ENCODE data around the gene CCDC60.
"Not testable (repeated sequence)": the region's sequence is repeated elsewhere in the genome, so short reads cannot be mapped to it uniquely, and the experiment has no call there.

The CCDC60 gene

GRCh38 chr12:119354172-119354571 lies 19.6 kb downstream of the CCDC60 start:
- in situ Hi-C loops (cut with HindIII; ENCODE audit: low pct_unique_long_range_greater_than_20kb, low sequenced_read_pairs), result no loop called here
- DNase-seq (ENCODE audit: low read depth in 1 of 2, low spot score in 1 of 2), result no peak
- no peak for TF ChIP-seq JUND (IDR thresholded peaks at IDR 0.05; ENCODE audit: low read depth)

GRCh38 chr12:119360366-119360765 lies 25.8 kb downstream of the CCDC60 start:
- in situ Hi-C loops (cut with HindIII; ENCODE audit: low pct_unique_long_range_greater_than_20kb, low sequenced_read_pairs); DNase-seq (ENCODE audit: low read depth in 1 of 2, low spot score in 1 of 2): not testable (repeated sequence)

GRCh38 chr12:119363037-119363436 lies 28.5 kb downstream of the CCDC60 start:
- TF ChIP-seq JUND (IDR thresholded peaks at IDR 0.05; ENCODE audit: low read depth), result no peak
- no peak for DNase-seq (ENCODE audit: low read depth in 1 of 2, low spot score in 1 of 2)
- in situ Hi-C loops (cut with HindIII; ENCODE audit: low pct_unique_long_range_greater_than_20kb, low sequenced_read_pairs), result no loop called here

- TF ChIP-seq JUND (IDR thresholded peaks at IDR 0.05; ENCODE audit: low read depth), result no peak
- in situ Hi-C loops (cut with HindIII; ENCODE audit: low pct_unique_long_range_greater_than_20kb, low sequenced_read_pairs), result no loop called here
- DNase-seq (ENCODE audit: low read depth in 1 of 2, low spot score in 1 of 2), result no peak
Observed at GRCh38 chr12:119363490-119363889, 29.0 kb downstream of the CCDC60 start.

GRCh38 chr12:119365451-119365850 lies 30.9 kb downstream of the CCDC60 start:
- no peak for DNase-seq (ENCODE audit: low read depth in 1 of 2, low spot score in 1 of 2)
- TF ChIP-seq JUND (IDR thresholded peaks at IDR 0.05; ENCODE audit: low read depth), result no peak
- in situ Hi-C loops (cut with HindIII; ENCODE audit: low pct_unique_long_range_greater_than_20kb, low sequenced_read_pairs), result no loop called here

GRCh38 chr12:119366007-119366406 lies 31.5 kb downstream of the CCDC60 start:
- in situ Hi-C loops (cut with HindIII; ENCODE audit: low pct_unique_long_range_greater_than_20kb, low sequenced_read_pairs), result no loop called here
- DNase-seq (ENCODE audit: low read depth in 1 of 2, low spot score in 1 of 2), result no peak
- no peak for TF ChIP-seq JUND (IDR thresholded peaks at IDR 0.05; ENCODE audit: low read depth)

GRCh38 chr12:119369161-119369560 lies 34.6 kb downstream of the CCDC60 start:
- no peak for TF ChIP-seq JUND (IDR thresholded peaks at IDR 0.05; ENCODE audit: low read depth)
- no peak for DNase-seq (ENCODE audit: low read depth in 1 of 2, low spot score in 1 of 2)
- in situ Hi-C loops (cut with HindIII; ENCODE audit: low pct_unique_long_range_greater_than_20kb, low sequenced_read_pairs), result no loop called here

- peak in 1 of 2 experiments; percentile 9 for DNase-seq (ENCODE audit: low read depth in 1 of 2, low spot score in 1 of 2)
- in situ Hi-C loops (cut with HindIII; ENCODE audit: low pct_unique_long_range_greater_than_20kb, low sequenced_read_pairs), result no loop called here
- no peak for TF ChIP-seq JUND (IDR thresholded peaks at IDR 0.05; ENCODE audit: low read depth)
Observed at GRCh38 chr12:119369907-119370546, 35.5 kb downstream of the CCDC60 start.

GRCh38 chr12:119372540-119372939 lies 38.0 kb downstream of the CCDC60 start:
- no peak for DNase-seq (ENCODE audit: low read depth in 1 of 2, low spot score in 1 of 2)
- in situ Hi-C loops (cut with HindIII; ENCODE audit: low pct_unique_long_range_greater_than_20kb, low sequenced_read_pairs), result no loop called here
- no peak for TF ChIP-seq JUND (IDR thresholded peaks at IDR 0.05; ENCODE audit: low read depth)

GRCh38 chr12:119373001-119373400 lies 38.5 kb downstream of the CCDC60 start:
- DNase-seq (ENCODE audit: low read depth in 1 of 2, low spot score in 1 of 2), result no peak
- TF ChIP-seq JUND (IDR thresholded peaks at IDR 0.05; ENCODE audit: low read depth), result no peak
- in situ Hi-C loops (cut with HindIII; ENCODE audit: low pct_unique_long_range_greater_than_20kb, low sequenced_read_pairs), result no loop called here

GRCh38 chr12:119373666-119374065 lies 39.1 kb downstream of the CCDC60 start:
- DNase-seq (ENCODE audit: low read depth in 1 of 2, low spot score in 1 of 2), result no peak
- no peak for TF ChIP-seq JUND (IDR thresholded peaks at IDR 0.05; ENCODE audit: low read depth)
- in situ Hi-C loops (cut with HindIII; ENCODE audit: low pct_unique_long_range_greater_than_20kb, low sequenced_read_pairs), result no loop called here

- in situ Hi-C loops (cut with HindIII; ENCODE audit: low pct_unique_long_range_greater_than_20kb, low sequenced_read_pairs), result no loop called here
- DNase-seq (ENCODE audit: low read depth in 1 of 2, low spot score in 1 of 2), result no peak
- TF ChIP-seq JUND (IDR thresholded peaks at IDR 0.05; ENCODE audit: low read depth), result no peak
Observed at GRCh38 chr12:119374635-119375034, 40.1 kb downstream of the CCDC60 start.

- DNase-seq (ENCODE audit: low read depth in 1 of 2, low spot score in 1 of 2), result no peak
- in situ Hi-C loops (cut with HindIII; ENCODE audit: low pct_unique_long_range_greater_than_20kb, low sequenced_read_pairs), result no loop called here
- TF ChIP-seq JUND (IDR thresholded peaks at IDR 0.05; ENCODE audit: low read depth), result no peak
Observed at GRCh38 chr12:119375075-119375882, 40.8 kb downstream of the CCDC60 start.

GRCh38 chr12:119375883-119376190 lies 41.3 kb downstream of the CCDC60 start:
- in situ Hi-C loops (cut with HindIII; ENCODE audit: low pct_unique_long_range_greater_than_20kb, low sequenced_read_pairs), result no loop called here
- TF ChIP-seq JUND (IDR thresholded peaks at IDR 0.05; ENCODE audit: low read depth), result no peak
- DNase-seq (ENCODE audit: low read depth in 1 of 2, low spot score in 1 of 2), result no peak
